Mesendoderm (in vitro differentiated cells): ENCODE results near the gene EFCAB6.

Experiments used
- DNase-seq: peaks from one replicate; pipeline ENCODE4 v3.0.0; 2013
- H2AK5ac ChIP-seq: 2 replicates; pipeline ENCODE4 v1.6.1; 2013; ENCODE audit warnings: low read length, inconsistent platforms
- H2BK120ac ChIP-seq: 2 replicates; pipeline ENCODE4 v1.6.1; 2013; ENCODE audit warnings: low read depth, mild to moderate bottlenecking, low read length, moderate library complexity, mixed read lengths
- H2BK15ac ChIP-seq: replicated peaks from 2 replicates; pipeline ENCODE4 v1.6.1; 2013; ENCODE audit warnings: low read depth, mild to moderate bottlenecking, moderate library complexity
- H2BK5ac ChIP-seq: 2 replicates; pipeline ENCODE4 v1.6.1; 2013; ENCODE audit warnings: low read length, inconsistent platforms
- H3K18ac ChIP-seq: 2 replicates; pipeline ENCODE4 v1.6.1; 2013; ENCODE audit warnings: mild to moderate bottlenecking, low read length, mixed read lengths
- H3K23ac ChIP-seq: one replicate; pipeline ENCODE4 v1.6.1; 2013; ENCODE audit warnings: low read length
- H3K27ac ChIP-seq: 2 replicates; pipeline ENCODE4 v1.5.1; 2013; ENCODE audit warnings: low read depth, mild to moderate bottlenecking, inconsistent platforms, low read length, moderate library complexity
- H3K27me3 ChIP-seq: 2 replicates; pipeline ENCODE4 v1.6.1; 2013; ENCODE audit warnings: low read length, control low read depth, mild to moderate bottlenecking, inconsistent platforms; ENCODE audit not compliant: insufficient read depth, poor library complexity
- H3K36me3 ChIP-seq: 2 replicates; pipeline ENCODE4 v1.6.1; 2013; ENCODE audit warnings: low read length, inconsistent platforms; ENCODE audit not compliant: control insufficient read depth, insufficient read depth
- H3K4ac ChIP-seq: one replicate; pipeline ENCODE4 v1.6.1; 2013; ENCODE audit warnings: low read depth, mild to moderate bottlenecking, low read length, moderate library complexity
- H3K4me1 ChIP-seq: 2 replicates; pipeline ENCODE4 v1.6.1; 2013; ENCODE audit warnings: low read depth, low read length, inconsistent platforms; ENCODE audit not compliant: control insufficient read depth
- H3K4me2 ChIP-seq: 2 replicates; pipeline ENCODE4 v1.6.1; 2013; ENCODE audit warnings: low read length
- H3K4me3 ChIP-seq: 2 replicates; pipeline ENCODE4 v1.5.1; 2013; ENCODE audit warnings: mild to moderate bottlenecking, low read length
- H3K56ac ChIP-seq: one replicate; pipeline ENCODE4 v1.6.1; 2013; ENCODE audit warnings: low read length
- H3K79me1 ChIP-seq: 2 replicates; pipeline ENCODE4 v1.6.1; 2013; ENCODE audit warnings: low read length, inconsistent platforms
- H3K79me2 ChIP-seq: 2 replicates; pipeline ENCODE4 v1.6.1; 2013; ENCODE audit warnings: mild to moderate bottlenecking, low read length; ENCODE audit not compliant: control insufficient read depth, insufficient read depth
- H3K9ac ChIP-seq: 2 replicates; pipeline ENCODE4 v1.6.1; 2013; ENCODE audit warnings: low read length, inconsistent platforms
- H4K5ac ChIP-seq: one replicate; pipeline ENCODE4 v1.6.1; 2013; ENCODE audit warnings: low read length
- H4K8ac ChIP-seq: one replicate; pipeline ENCODE4 v1.6.1; 2013; ENCODE audit warnings: low read depth, mild to moderate bottlenecking, control low read depth, low read length, moderate library complexity
- WGBS: extraction: QIAGEN DNeasy Blood & Tissue Kit; methylation state at CpG from one replicate; pipeline ENCODE4 v1.1.7; 2013; ENCODE audit warnings: low lambda C conversion rate, missing lambda C conversion rate; ENCODE audit not compliant: insufficient coverage; ENCODE audit errors: extremely low coverage; 5-methylcytosine and 5-hydroxymethylcytosine counted together

The EFCAB6 gene

GRCh38 chr22:43845981-43846380 is 33.9 kb upstream of the EFCAB6 start:
- Histone ChIP-seq H4K5ac (no peak overlapping the region), H3K36me3 (no peaks in the 10 kb centered on the region), H3K27ac (no peak overlapping the region), H2BK5ac (no peak overlapping the region), H3K79me2 (peaks cover 7% of the 10 kb centered on the region), H3K4me1 (no peaks in the 10 kb centered on the region), H3K4me3 (no peak overlapping the region), H3K23ac (no peak overlapping the region), H2BK15ac (no peak overlapping the region), H3K79me1 (peaks cover 21% of the 10 kb centered on the region), H3K9ac (no peak overlapping the region), H2AK5ac (no peak overlapping the region), H4K8ac (no peak overlapping the region), H2BK120ac (no peak overlapping the region), H3K56ac (no peak overlapping the region), H3K18ac (no peak overlapping the region), H3K27me3 (no peaks in the 10 kb centered on the region), H3K4ac (no peak overlapping the region), H3K4me2 (no peak overlapping the region)
- DNase-seq, result no peak
- WGBS, result no CpG with 5 or more reads among the region's 11 CpGs

GRCh38 chr22:43844560-43845545 is 32.7 kb upstream of the EFCAB6 start:
- H3K4me2 ChIP-seq, result no peak overlapping the region
- H2BK15ac ChIP-seq, result no peak overlapping the region
- H2AK5ac ChIP-seq, result no peak overlapping the region
- no peak overlapping the region for H2BK120ac ChIP-seq
- no peak overlapping the region for H4K5ac ChIP-seq
- H3K9ac ChIP-seq, result no peak overlapping the region
- peaks cover 19% of the 10 kb centered on the region for H3K79me1 ChIP-seq
- no peak overlapping the region for H4K8ac ChIP-seq
- no peak overlapping the region for H3K56ac ChIP-seq
- no peak overlapping the region for H3K4me3 ChIP-seq
- no peak for DNase-seq
- H3K36me3 ChIP-seq, result no peaks in the 10 kb centered on the region
- no peak overlapping the region for H3K23ac ChIP-seq
- no peak overlapping the region for H2BK5ac ChIP-seq
- no CpG with 5 or more reads among the region's 31 CpGs for WGBS
- H3K4me1 ChIP-seq, result no peaks in the 10 kb centered on the region
- no peak overlapping the region for H3K27ac ChIP-seq
- H3K79me2 ChIP-seq, result peaks cover 7% of the 10 kb centered on the region
- no peaks in the 10 kb centered on the region for H3K27me3 ChIP-seq
- no peak overlapping the region for H3K18ac ChIP-seq
- H3K4ac ChIP-seq, result no peak overlapping the region

- Histone ChIP-seq H2BK120ac (no peak overlapping the region), H3K56ac (no peak overlapping the region), H3K9ac (no peak overlapping the region), H3K4me3 (no peak overlapping the region), H3K23ac (no peak overlapping the region), H2BK15ac (no peak overlapping the region), H3K79me2 (peaks cover 7% of the 10 kb centered on the region), H3K36me3 (no peaks in the 10 kb centered on the region), H3K18ac (no peak overlapping the region), H3K79me1 (peaks cover 19% of the 10 kb centered on the region), H3K4me1 (no peaks in the 10 kb centered on the region), H2AK5ac (no peak overlapping the region), H3K4me2 (no peak overlapping the region), H4K8ac (no peak overlapping the region), H3K4ac (no peak overlapping the region), H4K5ac (no peak overlapping the region), H3K27me3 (no peaks in the 10 kb centered on the region), H2BK5ac (no peak overlapping the region), H3K27ac (no peak overlapping the region)
- no peak for DNase-seq
- no CpG with 5 or more reads among the region's 21 CpGs for WGBS
These were observed 31.9 kb upstream of the EFCAB6 start for GRCh38 chr22:43843783-43844530.

GRCh38 chr22:43841742-43842141 is 29.6 kb upstream of the EFCAB6 start:
- H3K79me2 ChIP-seq, result peaks cover 2% of the 10 kb centered on the region
- no peak overlapping the region for H3K4me2 ChIP-seq
- H3K27me3 ChIP-seq, result no peaks in the 10 kb centered on the region
- no peaks in the 10 kb centered on the region for H3K36me3 ChIP-seq
- peaks cover 11% of the 10 kb centered on the region for H3K79me1 ChIP-seq
- no peak overlapping the region for H2AK5ac ChIP-seq
- H2BK5ac ChIP-seq, result no peak overlapping the region
- DNase-seq, result no peak
- no peak overlapping the region for H4K5ac ChIP-seq
- H3K4me3 ChIP-seq, result no peak overlapping the region
- no peak overlapping the region for H3K56ac ChIP-seq
- H3K4ac ChIP-seq, result no peak overlapping the region
- H3K9ac ChIP-seq, result no peak overlapping the region
- H3K23ac ChIP-seq, result no peak overlapping the region
- WGBS, result no CpG with 5 or more reads among the region's 21 CpGs
- H2BK15ac ChIP-seq, result no peak overlapping the region
- no peak overlapping the region for H3K18ac ChIP-seq
- H3K4me1 ChIP-seq, result no peaks in the 10 kb centered on the region
- H3K27ac ChIP-seq, result no peak overlapping the region
- no peak overlapping the region for H4K8ac ChIP-seq
- no peak overlapping the region for H2BK120ac ChIP-seq

- no peak for DNase-seq
- Histone ChIP-seq H4K5ac (no peak overlapping the region), H3K79me1 (peaks cover 9% of the 10 kb centered on the region), H3K79me2 (peaks cover 2% of the 10 kb centered on the region), H3K27me3 (no peaks in the 10 kb centered on the region), H3K36me3 (no peaks in the 10 kb centered on the region), H2BK120ac (no peak overlapping the region), H3K18ac (no peak overlapping the region), H2BK15ac (no peak overlapping the region), H3K23ac (no peak overlapping the region), H3K27ac (no peak overlapping the region), H3K56ac (no peak overlapping the region), H3K4me3 (no peak overlapping the region), H3K4me2 (no peak overlapping the region), H3K4me1 (no peaks in the 10 kb centered on the region), H2BK5ac (no peak overlapping the region), H2AK5ac (no peak overlapping the region), H3K4ac (no peak overlapping the region), H4K8ac (no peak overlapping the region), H3K9ac (no peak overlapping the region)
- WGBS, result no CpG with 5 or more reads among the region's 16 CpGs
These were observed 28.7 kb upstream of the EFCAB6 start for GRCh38 chr22:43840851-43841250.
